Suprapubic skin (tissue), 3 donors: Measurements from ENCODE around the gene ZNF358.

Source experiments
- POLR2A ChIP-seq, 2 donors: fragments of 450-650 bp; IDR thresholded peaks; one replicate each; pipeline ENCODE4 v1.6.1; 2017; ENCODE audit warnings: antibody characterized with exemption in 2 of 2, mild to moderate bottlenecking in 2 of 2, moderate library complexity in 2 of 2
- TF ChIP-seq, protein P1 (sequence below), 2 donors: fragments of 200-600 bp in 1 of 2; fragments of 450-650 bp in 1 of 2; sonication (generic) in 1 of 2; IDR thresholded peaks; one replicate each; pipeline ENCODE4 v1.5.1; 2016 to 2019; ENCODE audit warnings: antibody characterized with exemption in 2 of 2, mild to moderate bottlenecking in 1 of 2, moderate library complexity in 1 of 2

DNA sequence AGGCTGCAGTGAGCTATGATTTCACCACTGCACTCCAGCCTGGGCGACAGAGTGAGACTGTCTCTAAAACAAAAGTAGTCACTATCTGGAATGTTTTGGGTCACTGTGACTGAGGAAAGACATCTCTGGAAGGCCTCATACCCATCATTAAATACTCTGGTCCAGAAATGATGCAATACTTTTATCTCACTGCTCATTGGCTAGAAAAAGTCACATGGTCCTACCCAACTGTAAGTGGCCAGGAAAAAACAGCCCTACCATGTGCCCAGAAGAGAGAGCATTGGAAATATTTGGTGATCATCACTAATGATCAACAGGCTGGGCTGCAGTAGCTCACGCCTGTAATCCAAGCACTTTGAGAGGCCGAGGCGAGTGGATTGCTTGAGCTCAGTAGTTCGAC is 49.4 kb downstream of the ZNF358 start:
- TF ChIP-seq, protein P1, sequence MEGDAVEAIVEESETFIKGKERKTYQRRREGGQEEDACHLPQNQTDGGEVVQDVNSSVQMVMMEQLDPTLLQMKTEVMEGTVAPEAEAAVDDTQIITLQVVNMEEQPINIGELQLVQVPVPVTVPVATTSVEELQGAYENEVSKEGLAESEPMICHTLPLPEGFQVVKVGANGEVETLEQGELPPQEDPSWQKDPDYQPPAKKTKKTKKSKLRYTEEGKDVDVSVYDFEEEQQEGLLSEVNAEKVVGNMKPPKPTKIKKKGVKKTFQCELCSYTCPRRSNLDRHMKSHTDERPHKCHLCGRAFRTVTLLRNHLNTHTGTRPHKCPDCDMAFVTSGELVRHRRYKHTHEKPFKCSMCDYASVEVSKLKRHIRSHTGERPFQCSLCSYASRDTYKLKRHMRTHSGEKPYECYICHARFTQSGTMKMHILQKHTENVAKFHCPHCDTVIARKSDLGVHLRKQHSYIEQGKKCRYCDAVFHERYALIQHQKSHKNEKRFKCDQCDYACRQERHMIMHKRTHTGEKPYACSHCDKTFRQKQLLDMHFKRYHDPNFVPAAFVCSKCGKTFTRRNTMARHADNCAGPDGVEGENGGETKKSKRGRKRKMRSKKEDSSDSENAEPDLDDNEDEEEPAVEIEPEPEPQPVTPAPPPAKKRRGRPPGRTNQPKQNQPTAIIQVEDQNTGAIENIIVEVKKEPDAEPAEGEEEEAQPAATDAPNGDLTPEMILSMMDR (IDR thresholded peaks at IDR 0.05), result no peak
- TF ChIP-seq POLR2A (IDR thresholded peaks at IDR 0.05), result no peak
